Measurements from ENCODE around the gene OR2L5. TPM values are rescaled to one million over a fixed set of nuclear protein-coding genes. Genes with fewer than 3 reads are reported as not detected.

The OR2L5 gene
- total RNA-seq, 1 donor from 2014 or later: not detected

Other genes with a start within 250 kb of the OR2L5 start
- not detected in 2 replicates for gene OR14A16, start 189.5 kb upstream of the OR2L5 start, total RNA-seq
- gene OR11L1, start 171.8 kb upstream of the OR2L5 start, total RNA-seq: not detected in 2 replicates
- not detected in 2 replicates for gene TRIM58, start 156.5 kb upstream of the OR2L5 start, total RNA-seq
- not detected in 2 replicates for gene OR2W3, start 118.1 kb upstream of the OR2L5 start, total RNA-seq
- gene OR2T8, start 93.4 kb upstream of the OR2L5 start, total RNA-seq: not detected in 2 replicates
- gene OR2AJ1, start 88.8 kb upstream of the OR2L5 start, total RNA-seq: not detected in 2 replicates
- gene OR2L8, start 64.8 kb upstream of the OR2L5 start, total RNA-seq: not detected in 2 replicates
- not detected in 2 replicates for gene OR2AK2, start 48.4 kb upstream of the OR2L5 start, total RNA-seq
- gene OR2L2, start 16.4 kb downstream of the OR2L5 start, total RNA-seq: not detected in 2 replicates
- gene OR2L3, start 33.2 kb downstream of the OR2L5 start, total RNA-seq: not detected in 2 replicates
- gene OR2L13, start 81.5 kb downstream of the OR2L5 start, total RNA-seq: not detected in 2 replicates
- gene OR2M5, start 131.5 kb downstream of the OR2L5 start, total RNA-seq: not detected in 2 replicates
- not detected in 2 replicates for gene OR2M2, start 161.2 kb downstream of the OR2L5 start, total RNA-seq
- gene OR2M3, start 183.6 kb downstream of the OR2L5 start, total RNA-seq: under 0.01 TPM in 1 of 2 replicates, not detected in the other
- gene OR2M4, start 217.8 kb downstream of the OR2L5 start, total RNA-seq: not detected in 2 replicates